GM19397 (cell line): Measurements from ENCODE around the gene BAIAP2.
"Not testable (repeated sequence)": the region's sequence is repeated elsewhere in the genome, so short reads cannot be mapped to it uniquely, and the experiment has no call there.

Source experiments
- ATAC-seq: cut with Tn5 transposase; IDR thresholded peaks from one replicate; pipeline ENCODE4 v1.9.1; 2021; ENCODE audit warnings: mild to moderate bottlenecking, moderate library complexity; ENCODE audit not compliant: unreplicated experiment

Gene BAIAP2

GRCh38 chr17:81154016-81154415 lies 119.1 kb downstream of the BAIAP2 start:
- not testable (repeated sequence) for ATAC-seq

GRCh38 chr17:81154961-81155360 lies 120.0 kb downstream of the BAIAP2 start:
- ATAC-seq: no peak

GRCh38 chr17:81156866-81157805 lies 122.2 kb downstream of the BAIAP2 start:
- no peak for ATAC-seq

- ATAC-seq: no peak
Observed at GRCh38 chr17:81157848-81158687, 123.1 kb downstream of the BAIAP2 start.

- ATAC-seq: no peak
Observed at GRCh38 chr17:81158688-81159590, 124.0 kb downstream of the BAIAP2 start.

- ATAC-seq: no peak
Observed at GRCh38 chr17:81159611-81160265, 124.8 kb downstream of the BAIAP2 start.

GRCh38 chr17:81160306-81160705 lies 125.4 kb downstream of the BAIAP2 start:
- no peak for ATAC-seq

GRCh38 chr17:81160747-81161453 lies 125.9 kb downstream of the BAIAP2 start:
- ATAC-seq: no peak

GRCh38 chr17:81161536-81161935 lies 126.6 kb downstream of the BAIAP2 start:
- no peak for ATAC-seq

- ATAC-seq: no peak
Observed at GRCh38 chr17:81161972-81162371, 127.0 kb downstream of the BAIAP2 start.

- ATAC-seq: no peak
Observed at GRCh38 chr17:81162491-81162890, 127.5 kb downstream of the BAIAP2 start.

GRCh38 chr17:81163051-81163695 lies 128.2 kb downstream of the BAIAP2 start:
- no peak for ATAC-seq

GRCh38 chr17:81163703-81164370 lies 128.9 kb downstream of the BAIAP2 start:
- ATAC-seq: no peak

- ATAC-seq: no peak
Observed at GRCh38 chr17:81164371-81165245, 129.7 kb downstream of the BAIAP2 start.

- no peak for ATAC-seq
Observed at GRCh38 chr17:81165246-81166032, 130.5 kb downstream of the BAIAP2 start, which contains the start of gene PVALEF. PVALEF (plus strand) TSS chr17:81165507; CDS start chr17:81181227, 15,720 bp downstream.

GRCh38 chr17:81166033-81166492 lies 131.1 kb downstream of the BAIAP2 start, which contains the start of gene AATK:
AATK (minus strand) TSS chr17:81166221; CDS start chr17:81165992, 229 bp downstream.
- ATAC-seq: no peak
